ENCODE results near the gene MAP1B. TPM values are rescaled to one million over a fixed set of nuclear protein-coding genes. Genes with fewer than 3 reads are reported as not detected.

The MAP1B gene
- total RNA-seq, 1 experiment from 2014 or later = 21.9 TPM

- no peak for DNase-seq (ENCODE audit: low spot score)
- in situ Hi-C loops (cut with HindIII; ENCODE audit: low sequenced_read_pairs) = no loop called here
These were observed 149.3 kb downstream of the MAP1B start for GRCh38 chr5:72256536-72256935.

Other genes with a start within 250 kb of the MAP1B start
- gene MRPS27, start 212.8 kb downstream of the MAP1B start, total RNA-seq (2014; rRNA removed; shearing (Covaris generic)) = 155 and 193 TPM in 2 replicates
- 13.2 and 19.9 TPM in 2 replicates for gene PTCD2, start 212.9 kb downstream of the MAP1B start, total RNA-seq (2014; rRNA removed; shearing (Covaris generic))

Data from G401 (cell line).